Measurements from ENCODE around the gene BRIP1.

DNA sequence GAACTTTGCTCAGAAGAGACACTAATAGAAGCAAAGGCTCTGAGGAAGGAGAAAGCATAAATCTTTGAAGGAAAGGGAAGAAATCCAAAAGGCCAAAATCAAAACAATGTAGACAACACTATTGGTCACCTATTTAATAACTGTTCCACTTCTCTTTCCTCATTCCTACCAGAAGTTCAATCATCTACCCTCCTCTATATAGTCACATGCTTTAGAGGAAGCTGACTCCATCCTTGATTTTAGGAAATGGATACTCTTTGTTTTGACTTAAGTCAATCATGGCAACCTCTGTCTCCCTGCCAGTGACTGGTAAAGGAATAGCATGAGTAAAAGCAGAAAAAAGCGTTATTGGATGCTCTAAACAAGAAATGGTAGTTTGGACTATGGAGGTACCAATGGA, 7.3 kb downstream of the BRIP1 start:
- TF ChIP-seq CTCF (IDR thresholded peaks at IDR 0.05 in 8 of 11, conservative IDR thresholded peaks at IDR 0.05 in 3 of 11) (no peak), POLR2A (IDR thresholded peaks at IDR 0.05) (no peak), POLR2AphosphoS5 (IDR thresholded peaks at IDR 0.05) (no peak)
